ENCODE measurements around the gene SSTR5. TPM values are rescaled to one million over a fixed set of nuclear protein-coding genes. Genes with fewer than 3 reads are reported as not detected.

Gene SSTR5
- total RNA-seq, 4 donors from 2014 or later, result not detected

- H3K27ac ChIP-seq, result no peak overlapping the region
- H3K4me3 ChIP-seq, result no peak overlapping the region
- TF ChIP-seq POLR2AphosphoS5 (IDR thresholded peaks at IDR 0.05) (no peak), POLR2A (IDR thresholded peaks at IDR 0.05) (no peak), CTCF (IDR thresholded peaks at IDR 0.05) (no peak), EP300 (IDR thresholded peaks at IDR 0.05) (no peak)
- H3K36me3 ChIP-seq, result no peaks in the 10 kb centered on the region
- ATAC-seq, result no peak
- peaks cover 97% of the 10 kb centered on the region for H3K27me3 ChIP-seq
- 47 to 52% methylated on average over 3 of the region's 11 CpGs for WGBS, 2 donors (ENCODE audit: low coverage in 1 of 2)
- peaks cover 0 to 13% (median 0%) of the 10 kb centered on the region in 3 donors for H3K4me1 ChIP-seq
- H3K9me3 ChIP-seq, result peaks cover 0 to 14% (median 0%) of the 10 kb centered on the region in 3 donors
These were observed 32.8 kb upstream of the SSTR5 start for GRCh38 chr16:1039762-1040161.

- Histone ChIP-seq H3K36me3 (no peaks in the 10 kb centered on the region), H3K27ac (no peak overlapping the region), H3K27me3 (peaks cover 97% of the 10 kb centered on the region), H3K4me3 (no peak overlapping the region), H3K9me3 (peaks cover 0 to 14% (median 0%) of the 10 kb centered on the region in 3 donors), H3K4me1 (peaks cover 0 to 18% (median 0%) of the 10 kb centered on the region in 3 donors)
- WGBS, 2 donors (ENCODE audit: low coverage in 1 of 2), result no CpG with 5 or more reads among the region's 29 CpGs
- TF ChIP-seq CTCF (IDR thresholded peaks at IDR 0.05) (no peak), POLR2AphosphoS5 (IDR thresholded peaks at IDR 0.05) (no peak), EP300 (IDR thresholded peaks at IDR 0.05) (no peak), POLR2A (IDR thresholded peaks at IDR 0.05) (no peak)
- no peak for ATAC-seq
These were observed 32.2 kb upstream of the SSTR5 start for GRCh38 chr16:1040346-1040745.

- H3K4me3 ChIP-seq, result no peak overlapping the region
- no peak for TF ChIP-seq CTCF (IDR thresholded peaks at IDR 0.05)
- TF ChIP-seq EP300 (IDR thresholded peaks at IDR 0.05), result no peak
- TF ChIP-seq POLR2AphosphoS5 (IDR thresholded peaks at IDR 0.05), result no peak
- no peak for TF ChIP-seq POLR2A (IDR thresholded peaks at IDR 0.05)
- WGBS, 2 donors (ENCODE audit: low coverage in 1 of 2), result 90% methylated on average over 11 of the region's 15 CpGs; no CpG with 5 or more reads in 1 of the 2 donors
- ATAC-seq, result no peak
- H3K27ac ChIP-seq, result no peak overlapping the region
- peaks cover 0 to 14% (median 0%) of the 10 kb centered on the region in 3 donors for H3K9me3 ChIP-seq
- no peaks in the 10 kb centered on the region for H3K36me3 ChIP-seq
- peaks cover 0 to 26% (median 0%) of the 10 kb centered on the region in 3 donors for H3K4me1 ChIP-seq
- peaks cover 97% of the 10 kb centered on the region for H3K27me3 ChIP-seq
These were observed 30.4 kb upstream of the SSTR5 start for GRCh38 chr16:1042049-1042744.

- no CpG with 5 or more reads among the region's 19 CpGs for WGBS, 2 donors (ENCODE audit: low coverage in 1 of 2)
- no peak for TF ChIP-seq POLR2A (IDR thresholded peaks at IDR 0.05)
- no peak for TF ChIP-seq POLR2AphosphoS5 (IDR thresholded peaks at IDR 0.05)
- no peak for TF ChIP-seq CTCF (IDR thresholded peaks at IDR 0.05)
- TF ChIP-seq EP300 (IDR thresholded peaks at IDR 0.05), result no peak
- H3K36me3 ChIP-seq, result no peaks in the 10 kb centered on the region
- peaks cover 0 to 14% (median 0%) of the 10 kb centered on the region in 3 donors for H3K9me3 ChIP-seq
- no peak for ATAC-seq
- no peak overlapping the region for H3K4me3 ChIP-seq
- peaks cover 97% of the 10 kb centered on the region for H3K27me3 ChIP-seq
- H3K4me1 ChIP-seq, result peaks cover 0 to 28% (median 0%) of the 10 kb centered on the region in 3 donors
- no peak overlapping the region for H3K27ac ChIP-seq
These were observed 29.7 kb upstream of the SSTR5 start for GRCh38 chr16:1042866-1043265.

- peaks cover 0 to 14% (median 0%) of the 10 kb centered on the region in 3 donors for H3K9me3 ChIP-seq
- no peak overlapping the region for H3K27ac ChIP-seq
- H3K4me3 ChIP-seq, result no peak overlapping the region
- ATAC-seq, result no peak
- H3K4me1 ChIP-seq, result peaks cover 0 to 36% (median 3%) of the 10 kb centered on the region in 3 donors
- WGBS, 2 donors (ENCODE audit: low coverage in 1 of 2), result no CpG with 5 or more reads among the region's 40 CpGs
- H3K36me3 ChIP-seq, result no peaks in the 10 kb centered on the region
- peaks cover 97% of the 10 kb centered on the region for H3K27me3 ChIP-seq
- TF ChIP-seq EP300 (IDR thresholded peaks at IDR 0.05), result no peak
- TF ChIP-seq POLR2A (IDR thresholded peaks at IDR 0.05), result no peak
- no peak for TF ChIP-seq CTCF (IDR thresholded peaks at IDR 0.05)
- TF ChIP-seq POLR2AphosphoS5 (IDR thresholded peaks at IDR 0.05), result no peak
These were observed 28.6 kb upstream of the SSTR5 start for GRCh38 chr16:1043881-1044451.

Measured in gastroesophageal sphincter (tissue), 4 donors.